ENCODE data around the gene POMT1.

GRCh38 chr9:131525643-131526565, 23.2 kb downstream of the POMT1 start:
- TF ChIP-seq CTCF (IDR thresholded peaks at IDR 0.05; ENCODE audit: borderline replicate concordance, extremely low read depth, low read length, poor library complexity, severe bottlenecking) = no peak
- no peak for TF ChIP-seq EZH2 (IDR thresholded peaks at IDR 0.05; ENCODE audit: borderline replicate concordance, low read depth, low read length, severe bottlenecking)
